Activated T-cell treated with anti-CD3 and anti-CD28 coated beads, Interleukin-2, amount 50 U/mL, for 1 hour (primary cell): ENCODE measurements around the gene FAM72D.
"Not testable (repeated sequence)": the region's sequence is repeated elsewhere in the genome, so short reads cannot be mapped to it uniquely, and the experiment has no call there.

Experiments
- DNase-seq: peaks from one replicate; pipeline ENCODE4 v3.0.0-alpha.2; 2020

FAM72D gene

GRCh38 chr1:145095284-145096057, at the start of gene FAM72D, which contains the start of gene SRGAP2B:
Gene FAM72D, plus strand, starts transcription at chr1:145095974. Its CDS starts 874 bp downstream, at chr1:145096848.
Gene SRGAP2B, minus strand, starts transcription at chr1:145095328. Its CDS starts 2,427 bp downstream, at chr1:145092901.
- DNase-seq, result not testable (repeated sequence)

- DNase-seq, result not testable (repeated sequence)
Measured at GRCh38 chr1:145047553-145047952, 48.2 kb upstream of the FAM72D start.

GRCh38 chr1:145048181-145048856, 47.5 kb upstream of the FAM72D start:
- not testable (repeated sequence) for DNase-seq

GRCh38 chr1:145052019-145052776, 43.6 kb upstream of the FAM72D start:
- DNase-seq, result not testable (repeated sequence)

- not testable (repeated sequence) for DNase-seq
Measured at GRCh38 chr1:145053428-145053827, 42.3 kb upstream of the FAM72D start.

- DNase-seq, result not testable (repeated sequence)
Measured at GRCh38 chr1:145055217-145055760, 40.5 kb upstream of the FAM72D start.

- DNase-seq, result not testable (repeated sequence)
Measured at GRCh38 chr1:145058184-145058583, 37.6 kb upstream of the FAM72D start.

- not testable (repeated sequence) for DNase-seq
Measured at GRCh38 chr1:145063285-145063684, 32.5 kb upstream of the FAM72D start.

GRCh38 chr1:145063941-145064648, 31.7 kb upstream of the FAM72D start:
- not testable (repeated sequence) for DNase-seq

- not testable (repeated sequence) for DNase-seq
Measured at GRCh38 chr1:145065194-145065826, 30.5 kb upstream of the FAM72D start.

GRCh38 chr1:145066486-145066885, 29.3 kb upstream of the FAM72D start:
- not testable (repeated sequence) for DNase-seq

- not testable (repeated sequence) for DNase-seq
Measured at GRCh38 chr1:145071569-145071968, 24.2 kb upstream of the FAM72D start.

GRCh38 chr1:145074021-145074559, 21.7 kb upstream of the FAM72D start:
- not testable (repeated sequence) for DNase-seq

GRCh38 chr1:145076877-145077276, 18.9 kb upstream of the FAM72D start:
- not testable (repeated sequence) for DNase-seq

GRCh38 chr1:145077872-145078786, 17.6 kb upstream of the FAM72D start:
- DNase-seq, result not testable (repeated sequence)

GRCh38 chr1:145078787-145079370, 16.9 kb upstream of the FAM72D start:
- DNase-seq, result not testable (repeated sequence)

- DNase-seq, result not testable (repeated sequence)
Measured at GRCh38 chr1:145079737-145080136, 16.0 kb upstream of the FAM72D start.

GRCh38 chr1:145080193-145080592, 15.6 kb upstream of the FAM72D start:
- DNase-seq, result not testable (repeated sequence)

GRCh38 chr1:145082483-145083255, 13.1 kb upstream of the FAM72D start:
- DNase-seq, result not testable (repeated sequence)
